ENCODE data around the gene CBX4. TPM values are rescaled to one million over a fixed set of nuclear protein-coding genes. Genes with fewer than 3 reads are reported as not detected.

Gene CBX4
- total and polyA plus RNA-seq, 8 donors, result 11.1 to 22.3 (median 17.0) TPM

- H3K4me1 ChIP-seq, result peaks cover 25 to 71% of the 10 kb centered on the region in 2 donors
- H3K36me3 ChIP-seq, result peaks cover 0 to 27% of the 10 kb centered on the region in 2 donors
- no peaks in the 10 kb centered on the region for H3K27me3 ChIP-seq
- H3K4me3 ChIP-seq, result peak overlapping the region; percentile 17 to 28
- no peak for TF ChIP-seq CTCF (IDR thresholded peaks at IDR 0.05)
- no peaks in the 10 kb centered on the region for H3K9me3 ChIP-seq
- peak in 3 of 4 donors; percentile 76 to 84 (median 83) for DNase-seq
- intact Hi-C loops (cut with DNase I), result no loop called here
- ATAC-seq, result peak; percentile 70
- peak overlapping the region; percentile 33 to 58 for H3K27ac ChIP-seq
Observed at GRCh38 chr17:79831265-79832217, 7.7 kb downstream of the CBX4 start.

GRCh38 chr17:79830763-79831264 is 8.4 kb downstream of the CBX4 start:
- no peak for ATAC-seq
- H3K4me1 ChIP-seq, result peaks cover 22 to 71% of the 10 kb centered on the region in 2 donors

GRCh38 chr17:79830303-79830702 is 8.9 kb downstream of the CBX4 start:
- Histone ChIP-seq H3K27ac (no peak overlapping the region), H3K36me3 (peaks cover 0 to 25% of the 10 kb centered on the region in 2 donors), H3K4me1 (peaks cover 22 to 69% of the 10 kb centered on the region in 2 donors), H3K9me3 (no peaks in the 10 kb centered on the region), H3K4me3 (no peak overlapping the region), H3K27me3 (no peaks in the 10 kb centered on the region)
- no peak for TF ChIP-seq CTCF (IDR thresholded peaks at IDR 0.05)
- ATAC-seq (no peak), DNase-seq (no peak)
- intact Hi-C loops (cut with DNase I), result no loop called here

More at GRCh38 chr17:79830763-79831264, 8.4 kb downstream of the CBX4 start:
- Histone ChIP-seq H3K27ac (no peak overlapping the region), H3K4me3 (no peak overlapping the region), H3K27me3 (no peaks in the 10 kb centered on the region), H3K9me3 (no peaks in the 10 kb centered on the region), H3K36me3 (peaks cover 0 to 27% of the 10 kb centered on the region in 2 donors)
- intact Hi-C loops (cut with DNase I), result no loop called here
- peak in 1 of 4 donors; percentile 34 for DNase-seq
- TF ChIP-seq CTCF (IDR thresholded peaks at IDR 0.05), result no peak

GRCh38 chr17:79829457-79829856 is 9.8 kb downstream of the CBX4 start:
- Histone ChIP-seq H3K27ac (no peak overlapping the region), H3K36me3 (peaks cover 0 to 16% of the 10 kb centered on the region in 2 donors), H3K9me3 (no peaks in the 10 kb centered on the region), H3K4me1 (peaks cover 22 to 63% of the 10 kb centered on the region in 2 donors), H3K4me3 (no peak overlapping the region), H3K27me3 (no peaks in the 10 kb centered on the region)
- ATAC-seq, result no peak
- TF ChIP-seq CTCF (IDR thresholded peaks at IDR 0.05), result no peak
- intact Hi-C loops (cut with DNase I), result no loop called here
- no peak for DNase-seq

- H3K36me3 ChIP-seq, result peaks cover 0 to 12% of the 10 kb centered on the region in 2 donors
- no peak overlapping the region for H3K27ac ChIP-seq
- H3K27me3 ChIP-seq, result no peaks in the 10 kb centered on the region
- H3K4me3 ChIP-seq, result no peak overlapping the region
- ATAC-seq (no peak), DNase-seq (no peak)
- intact Hi-C loops (cut with DNase I), result no loop called here
- H3K4me1 ChIP-seq, result peaks cover 22 to 62% of the 10 kb centered on the region in 2 donors
- no peak for TF ChIP-seq CTCF (IDR thresholded peaks at IDR 0.05)
- H3K9me3 ChIP-seq, result no peaks in the 10 kb centered on the region
Observed at GRCh38 chr17:79829004-79829403, 10.2 kb downstream of the CBX4 start.
